M059J (cell line): Measurements from ENCODE around the gene PCID2. TPM values are rescaled to one million over a fixed set of nuclear protein-coding genes. Genes with fewer than 3 reads are reported as not detected.

Experiments used
- total RNA-seq: library from RNA; depleted of rRNA; stranded (reverse); fragments of >200 nt; shearing (Covaris generic); gene quantifications from 2 replicates; pipeline ENCODE4 v1.2.3, GENCODE V29; 2014; rRNA removed

Gene PCID2
- total RNA-seq, 1 experiment from 2014 or later: 50.3 TPM

Other genes with a start within 250 kb of the PCID2 start
- gene MCF2L, start 239.5 kb downstream of the PCID2 start, total RNA-seq: not detected in 2 replicates
- gene F7, start 102.9 kb downstream of the PCID2 start, total RNA-seq: not detected in 2 replicates
- gene F10, start 85.9 kb downstream of the PCID2 start, total RNA-seq: 0.10 TPM in 1 of 2 replicates, not detected in the other
- gene PROZ, start 50.0 kb downstream of the PCID2 start, total RNA-seq: not detected in 2 replicates
- gene CUL4A, start 944 bp upstream of the PCID2 start, total RNA-seq: 74.6 and 83.9 TPM in 2 replicates
- 167 and 230 TPM in 2 replicates for gene LAMP1, start 88.6 kb upstream of the PCID2 start, total RNA-seq
- gene GRTP1, start 155.5 kb upstream of the PCID2 start, total RNA-seq: 0.71 and 2.3 TPM in 2 replicates
- 0.76 and 1.4 TPM in 2 replicates for gene ADPRHL1, start 244.8 kb upstream of the PCID2 start, total RNA-seq